ES-I3 (cell line): Measurements from ENCODE around the gene RAB15.

Experiments used
- H3K36me3 ChIP-seq: 2 replicates; pipeline ENCODE4 v1.6.1; 2013; ENCODE audit warnings: mild to moderate bottlenecking, low read length, control low read depth, moderate library complexity; ENCODE audit not compliant: insufficient read depth
- H3K4me1 ChIP-seq: 2 replicates; pipeline ENCODE4 v1.6.1; 2013; ENCODE audit warnings: mild to moderate bottlenecking, control low read depth, low read length; ENCODE audit not compliant: insufficient read depth
- H3K9ac ChIP-seq: 2 replicates; pipeline ENCODE4 v1.6.1; 2013; ENCODE audit warnings: low read depth, mild to moderate bottlenecking, low read length, moderate library complexity
- H3K9me3 ChIP-seq: 2 replicates; pipeline ENCODE4 v1.6.1; 2013; ENCODE audit warnings: mild to moderate bottlenecking, low read length, moderate library complexity; ENCODE audit not compliant: control insufficient read depth, insufficient read depth

The RAB15 gene

DNA sequence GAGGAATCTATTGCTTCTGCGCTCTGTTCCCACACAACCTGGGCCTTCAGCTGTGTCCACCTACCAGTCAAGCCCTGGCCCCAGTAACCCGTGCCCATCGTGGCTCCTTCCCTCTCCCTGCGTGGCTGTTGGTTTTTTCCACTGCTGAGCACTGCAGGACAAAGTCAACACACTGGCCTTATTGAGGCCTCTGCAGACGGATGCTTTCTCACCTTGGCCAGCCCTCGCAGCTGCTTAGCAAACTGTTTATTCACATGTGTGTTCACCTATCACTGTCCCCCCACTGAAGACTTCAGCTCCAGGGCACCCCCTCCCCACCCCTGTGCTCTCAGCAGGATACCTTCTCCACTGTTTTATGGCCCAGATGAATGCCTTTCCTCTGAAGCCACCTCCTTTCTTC, 16.8 kb downstream of the RAB15 start:
- Histone ChIP-seq H3K4me1 (peaks cover 30% of the 10 kb centered on the region), H3K9me3 (no peaks in the 10 kb centered on the region), H3K9ac (no peak overlapping the region), H3K36me3 (no peaks in the 10 kb centered on the region; the same call in 1 of the 2 replicates)

DNA sequence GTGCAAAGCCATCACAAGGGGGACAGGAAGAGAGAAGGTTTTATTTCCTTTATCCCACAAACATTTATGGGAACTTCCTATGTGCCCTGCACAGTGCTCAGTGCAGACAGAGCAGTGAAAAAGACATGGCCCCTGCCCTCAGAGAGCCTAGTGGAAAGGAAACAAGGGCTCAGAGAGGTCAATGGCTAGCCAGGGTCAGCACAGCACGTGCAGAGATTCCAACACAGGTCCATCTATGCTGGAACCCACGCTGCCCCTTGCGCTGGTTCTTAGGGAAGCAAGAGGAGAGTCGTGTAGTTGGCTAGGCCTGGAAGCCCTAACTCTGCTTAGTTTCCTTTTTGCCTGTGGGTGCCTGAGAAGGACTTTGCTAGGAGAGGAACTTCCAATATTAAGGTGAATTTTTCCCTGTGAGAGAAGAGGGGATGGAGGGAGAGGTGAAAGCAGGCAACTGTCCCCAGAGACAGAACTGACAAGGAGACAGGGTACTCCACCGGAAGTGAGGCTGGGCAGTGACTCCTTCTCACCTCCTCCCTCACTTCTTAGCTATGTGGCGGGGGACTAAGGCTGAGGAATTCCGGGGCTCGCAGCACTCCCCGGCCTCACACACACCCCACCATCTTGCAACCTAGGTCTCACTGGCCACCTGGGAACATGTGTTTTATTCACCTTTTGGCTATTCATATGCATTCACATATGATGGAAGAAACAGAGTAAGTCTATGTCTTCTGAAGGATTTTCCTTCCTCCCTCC, 17.5 kb downstream of the RAB15 start:
- no peaks in the 10 kb centered on the region; the same call in 1 of the 2 replicates for H3K36me3 ChIP-seq
- H3K9me3 ChIP-seq = no peaks in the 10 kb centered on the region
- H3K9ac ChIP-seq = no peak overlapping the region
- peaks cover 26% of the 10 kb centered on the region for H3K4me1 ChIP-seq

DNA sequence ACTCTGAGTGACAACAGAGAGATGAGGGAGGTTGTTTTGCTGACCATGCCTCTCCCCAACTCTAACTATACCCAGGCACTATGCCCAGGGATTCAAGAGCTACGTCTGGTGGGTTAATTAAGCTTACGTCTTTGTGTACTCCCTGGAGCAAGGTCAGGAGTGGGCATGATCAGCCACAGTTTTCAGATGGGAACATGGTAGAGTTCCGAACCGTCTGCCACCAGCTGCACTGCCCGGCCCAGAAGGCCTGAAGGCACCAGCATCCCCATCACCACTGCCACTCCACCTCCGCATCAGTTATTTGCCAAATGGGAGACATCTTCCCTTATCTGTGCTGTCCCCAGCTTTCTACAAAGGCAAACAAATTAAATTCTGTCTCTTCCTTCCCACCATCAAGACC, 18.5 kb downstream of the RAB15 start:
- no peak overlapping the region for H3K9ac ChIP-seq
- H3K36me3 ChIP-seq = no peaks in the 10 kb centered on the region; the same call in 1 of the 2 replicates
- no peaks in the 10 kb centered on the region for H3K9me3 ChIP-seq
- H3K4me1 ChIP-seq = peaks cover 26% of the 10 kb centered on the region

DNA sequence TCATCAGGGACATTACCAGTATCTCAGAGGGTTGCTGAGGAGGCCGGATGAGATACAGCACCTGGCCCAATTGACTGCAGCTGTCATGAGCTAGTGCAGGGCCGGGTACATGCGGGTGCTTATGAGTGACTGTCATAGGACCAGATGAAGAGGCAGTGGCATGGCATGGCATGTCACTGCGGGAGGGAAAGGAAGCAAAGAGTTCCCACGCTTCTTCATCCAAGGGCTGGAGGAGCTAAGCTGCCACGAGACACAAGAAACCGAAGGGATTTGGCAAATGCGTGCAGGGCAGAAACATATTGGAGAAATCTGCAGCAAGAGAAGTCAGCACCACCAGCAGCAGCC, 18.9 kb downstream of the RAB15 start:
- no peaks in the 10 kb centered on the region for H3K9me3 ChIP-seq
- H3K9ac ChIP-seq = no peak overlapping the region
- H3K4me1 ChIP-seq = peaks cover 26% of the 10 kb centered on the region
- no peaks in the 10 kb centered on the region; the same call in 1 of the 2 replicates for H3K36me3 ChIP-seq

DNA sequence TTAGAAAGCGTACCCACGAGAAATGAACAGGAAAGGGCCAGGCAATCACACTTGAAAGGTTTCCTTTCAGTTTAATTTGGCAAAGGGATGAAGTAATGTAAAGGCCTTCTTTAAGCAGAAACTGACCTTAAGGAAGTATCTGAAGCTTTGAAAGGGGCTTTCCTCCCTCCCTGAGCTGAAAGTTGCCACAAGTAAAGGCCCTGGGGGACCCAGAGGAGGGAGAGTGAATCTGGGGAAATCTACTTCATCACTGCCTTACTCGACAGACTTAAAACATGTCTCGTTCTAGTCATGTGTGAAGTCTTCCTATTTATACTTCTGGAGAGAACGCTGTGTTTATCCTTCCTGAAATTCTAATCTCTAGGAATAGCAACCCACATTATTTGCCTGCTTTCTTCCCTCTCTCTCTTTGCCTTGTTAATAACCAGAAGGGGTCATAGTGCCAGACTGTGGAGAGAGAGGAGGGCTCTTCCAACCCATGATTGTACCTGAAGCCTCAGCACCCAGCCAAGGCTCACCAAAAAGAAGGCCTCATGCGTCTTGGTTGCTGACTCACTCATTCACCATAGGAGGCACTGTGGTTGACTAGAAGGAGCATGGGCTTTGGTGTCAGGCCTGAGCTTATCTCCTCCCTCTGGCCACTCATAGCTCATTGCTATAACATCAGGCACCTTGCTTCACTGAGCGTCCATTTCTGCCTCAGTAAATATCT, 19.4 kb downstream of the RAB15 start:
- Histone ChIP-seq H3K9ac (no peak overlapping the region), H3K4me1 (peaks cover 26% of the 10 kb centered on the region), H3K36me3 (no peaks in the 10 kb centered on the region; the same call in 1 of the 2 replicates), H3K9me3 (no peaks in the 10 kb centered on the region)

DNA sequence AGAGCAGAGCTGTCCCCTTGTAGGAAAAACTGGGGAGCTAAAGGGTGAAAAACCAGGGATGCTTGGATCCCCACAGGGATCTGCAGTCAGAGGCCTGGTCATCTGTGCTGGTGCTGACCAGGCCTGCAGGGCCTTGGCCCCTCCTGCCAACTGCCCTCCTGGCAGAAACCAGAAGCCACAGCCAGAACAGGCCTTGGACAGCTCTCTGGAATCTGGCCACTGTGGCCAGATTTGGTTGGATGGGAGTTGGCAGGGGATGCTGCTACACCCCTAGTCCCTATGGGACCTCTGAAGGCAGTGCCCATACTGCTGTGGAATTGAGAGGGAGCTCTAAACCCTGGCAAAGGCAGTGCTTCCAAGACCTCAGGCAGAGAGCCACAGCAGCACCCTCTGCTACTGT, 20.4 kb downstream of the RAB15 start:
- Histone ChIP-seq H3K4me1 (peaks cover 20% of the 10 kb centered on the region), H3K36me3 (no peaks in the 10 kb centered on the region; the same call in 1 of the 2 replicates), H3K9ac (no peak overlapping the region), H3K9me3 (no peaks in the 10 kb centered on the region)

DNA sequence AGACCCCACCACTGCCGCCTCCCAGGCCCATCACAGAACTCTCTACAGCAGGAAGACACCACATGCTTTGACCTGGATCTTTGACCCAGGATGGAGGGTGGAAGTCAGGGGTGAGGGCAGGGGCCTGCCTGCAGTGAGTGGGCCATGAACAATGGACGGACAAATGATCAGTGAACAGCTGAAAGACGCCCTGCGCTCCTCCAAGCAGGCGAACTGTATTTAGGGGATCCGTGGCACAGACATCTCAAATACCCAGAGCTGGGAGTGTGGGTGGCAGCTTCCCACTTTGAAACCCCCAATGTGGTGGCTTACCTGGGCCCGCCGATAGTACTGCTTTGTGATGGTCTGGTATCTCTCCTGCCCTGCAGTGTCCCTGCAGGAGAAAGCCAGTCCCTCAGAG, 20.8 kb downstream of the RAB15 start:
- no peaks in the 10 kb centered on the region for H3K9me3 ChIP-seq
- H3K4me1 ChIP-seq = peaks cover 16% of the 10 kb centered on the region
- H3K36me3 ChIP-seq = no peaks in the 10 kb centered on the region; the same call in 1 of the 2 replicates
- no peak overlapping the region for H3K9ac ChIP-seq

DNA sequence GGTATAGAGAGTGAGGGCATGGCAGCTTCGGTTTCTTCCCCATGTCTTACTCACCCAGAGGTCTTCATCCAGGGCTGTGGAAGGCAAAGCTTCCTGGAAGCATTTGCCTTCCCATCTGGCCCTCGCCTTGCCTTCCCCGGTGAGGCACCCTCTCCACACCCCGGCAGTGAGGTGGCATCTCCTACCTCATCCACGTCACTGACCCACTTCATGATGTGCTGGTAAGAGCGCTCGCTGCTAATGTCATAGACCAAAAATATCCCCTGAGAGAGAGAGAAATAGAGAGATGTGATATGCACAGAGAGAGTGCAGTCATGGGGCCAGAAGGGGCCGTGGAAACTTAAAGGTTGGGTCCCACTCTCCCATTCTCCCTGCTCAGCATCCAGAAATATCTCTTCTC, 21.2 kb downstream of the RAB15 start:
- H3K9ac ChIP-seq = no peak overlapping the region
- peaks cover 12% of the 10 kb centered on the region for H3K4me1 ChIP-seq
- H3K9me3 ChIP-seq = no peaks in the 10 kb centered on the region
- H3K36me3 ChIP-seq = no peaks in the 10 kb centered on the region; the same call in 1 of the 2 replicates

DNA sequence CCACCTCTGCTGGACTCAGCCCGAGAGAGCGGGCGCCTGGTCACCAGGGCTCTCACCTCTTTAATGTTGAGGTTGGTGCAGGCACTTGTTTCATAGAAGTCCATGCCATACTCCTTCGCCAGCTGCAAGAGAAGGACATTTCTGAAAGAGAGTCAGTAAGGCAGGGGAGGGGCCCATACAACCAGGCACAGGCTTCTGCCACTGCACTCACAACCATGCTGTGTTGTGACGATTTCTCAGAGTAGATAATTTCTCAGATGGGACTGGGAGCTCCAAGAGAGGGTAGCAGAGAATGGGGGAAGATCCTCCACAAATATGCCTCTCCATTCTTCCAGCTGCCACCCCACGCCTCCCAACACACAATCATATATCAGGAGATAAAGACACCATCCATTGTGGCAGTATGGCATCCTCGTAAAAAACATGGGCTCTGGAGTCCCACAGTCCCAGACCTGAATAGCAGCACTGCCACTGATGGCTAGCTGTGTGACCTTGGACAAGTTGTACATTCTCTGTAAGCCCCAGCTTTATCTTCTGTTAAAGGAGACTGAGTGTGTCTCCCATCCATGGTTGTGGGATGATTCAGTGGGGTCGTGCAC, 23.4 kb downstream of the RAB15 start:
- Histone ChIP-seq H3K4me1 (peaks cover 8% of the 10 kb centered on the region; the same call in 1 of the 2 replicates), H3K36me3 (peaks cover 2% of the 10 kb centered on the region; the same call in 1 of the 2 replicates), H3K9ac (no peak overlapping the region), H3K9me3 (no peaks in the 10 kb centered on the region)

DNA sequence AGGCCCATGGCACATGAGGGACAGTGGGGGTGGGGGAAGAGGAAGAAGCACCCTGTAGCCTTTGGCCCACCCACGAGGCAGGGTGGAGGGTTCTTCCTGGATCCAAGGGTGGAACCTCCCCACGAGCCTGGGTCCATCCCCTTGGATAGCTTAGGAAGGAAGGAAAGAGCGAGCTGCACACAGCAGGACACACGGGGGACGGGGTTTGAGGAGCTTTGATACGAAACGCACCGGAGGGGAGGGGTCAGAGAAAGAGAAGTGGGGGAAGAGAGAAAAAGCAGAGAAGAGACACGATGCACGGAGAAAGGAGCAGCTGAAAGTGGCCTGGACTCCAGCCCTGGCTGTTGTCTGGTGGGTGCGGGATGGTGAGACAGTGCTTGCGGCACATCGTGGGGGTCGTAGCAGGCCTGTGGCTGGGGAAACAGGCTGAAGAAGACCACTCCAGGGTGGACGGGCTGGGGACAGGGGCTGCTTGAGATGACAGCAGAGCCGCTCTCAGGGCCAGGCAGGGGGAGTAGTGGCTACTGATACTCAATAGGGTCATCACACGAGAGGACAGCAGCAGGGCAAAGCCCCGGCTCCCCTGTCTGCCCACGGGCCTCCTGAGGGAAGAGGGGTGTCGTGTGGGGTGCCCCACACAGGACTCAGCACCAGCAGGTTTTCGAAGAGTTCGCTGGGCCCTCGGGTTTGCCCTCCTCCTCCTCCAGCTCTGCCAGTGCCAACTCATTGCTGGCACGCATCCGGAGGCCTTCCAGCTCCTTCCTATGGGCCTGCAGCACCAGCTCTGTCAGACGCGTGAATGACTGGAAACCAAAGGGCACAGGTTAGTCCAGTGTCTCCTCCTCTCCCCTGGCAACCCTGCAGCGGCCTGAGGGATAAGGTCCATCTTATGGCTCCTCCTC, 24.2 kb downstream of the RAB15 start:
- H3K36me3 ChIP-seq = peaks cover 2% of the 10 kb centered on the region; the same call in 1 of the 2 replicates
- no peak overlapping the region for H3K9ac ChIP-seq
- H3K4me1 ChIP-seq = peaks cover 7% of the 10 kb centered on the region; the same call in 1 of the 2 replicates
- no peaks in the 10 kb centered on the region for H3K9me3 ChIP-seq

DNA sequence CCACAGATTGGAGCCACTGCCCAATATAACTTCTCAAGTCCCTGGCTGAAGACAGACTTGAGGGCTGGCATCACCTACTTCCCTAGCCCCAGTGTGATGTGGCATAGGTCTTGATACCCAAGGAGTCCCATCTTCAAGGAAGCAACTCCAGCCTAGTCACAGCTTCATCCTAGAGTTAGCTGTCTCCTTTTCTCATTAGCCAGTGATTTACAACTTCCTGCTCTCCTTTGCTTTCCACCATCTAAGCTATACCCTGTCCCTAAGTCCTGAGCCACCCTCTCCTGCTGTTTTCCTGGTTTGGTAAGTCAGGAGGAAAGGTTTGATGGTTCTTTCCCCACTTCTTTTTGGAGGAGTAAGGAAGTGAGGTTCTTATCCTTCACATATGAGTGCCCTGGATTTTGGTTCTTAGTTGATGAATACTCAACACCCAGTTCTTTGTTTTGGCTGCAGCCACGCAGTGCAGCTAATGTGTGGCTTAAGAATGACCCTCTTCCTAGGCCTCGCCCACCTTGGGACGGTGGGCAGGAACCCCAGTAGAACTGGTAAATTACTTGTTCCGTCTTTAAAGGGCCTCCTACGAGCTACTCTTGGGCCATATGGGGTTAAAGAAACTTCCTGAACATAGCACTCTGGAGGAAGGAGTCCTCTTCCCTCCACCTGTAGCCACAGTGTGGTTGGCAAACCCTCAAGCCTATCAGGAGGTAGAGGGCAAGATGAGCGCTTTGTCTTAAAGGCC, 25.7 kb downstream of the RAB15 start:
- peaks cover 15% of the 10 kb centered on the region; the same call in 1 of the 2 replicates for H3K4me1 ChIP-seq
- H3K36me3 ChIP-seq = peaks cover 2% of the 10 kb centered on the region; the same call in 1 of the 2 replicates
- H3K9ac ChIP-seq = no peak overlapping the region
- no peaks in the 10 kb centered on the region for H3K9me3 ChIP-seq

DNA sequence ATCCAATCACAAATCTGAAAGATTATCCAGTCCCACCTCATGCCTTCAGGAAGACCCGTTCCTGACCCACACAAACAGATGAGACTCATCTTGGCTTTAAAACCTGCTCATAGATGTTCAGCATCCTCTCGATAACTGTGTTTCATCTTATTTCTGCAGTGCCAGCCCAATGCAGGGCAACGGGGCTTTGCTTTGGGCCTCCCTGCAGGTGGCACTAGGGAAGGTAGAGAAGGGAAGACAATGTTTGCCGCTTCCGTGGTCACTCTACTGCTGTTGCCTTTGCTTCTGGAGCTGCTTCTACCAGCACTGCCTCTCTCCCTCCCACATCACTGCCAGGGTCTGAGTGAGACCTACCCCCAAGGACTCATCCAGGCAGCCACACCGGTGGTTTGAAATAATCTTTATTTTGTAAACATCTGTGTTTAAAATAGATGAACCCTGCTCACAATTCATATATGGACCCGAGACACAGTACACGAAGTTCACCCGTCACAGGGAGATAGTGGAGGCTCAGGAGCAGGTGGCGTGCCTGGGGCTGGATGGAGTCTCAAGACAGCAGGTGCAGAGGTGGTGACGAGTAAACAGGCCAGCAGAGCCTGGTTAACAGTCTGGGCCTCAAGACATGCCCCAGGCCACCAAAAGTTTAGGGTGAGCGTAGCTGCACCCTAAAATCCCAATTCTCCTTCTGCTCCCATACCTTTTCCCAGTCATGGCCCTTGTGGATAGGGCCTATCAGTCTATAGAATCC, 26.5 kb downstream of the RAB15 start:
- H3K36me3 ChIP-seq = peaks cover 2% of the 10 kb centered on the region; the same call in 1 of the 2 replicates
- no peak overlapping the region for H3K9ac ChIP-seq
- H3K4me1 ChIP-seq = peaks cover 15% of the 10 kb centered on the region; the same call in 1 of the 2 replicates
- no peaks in the 10 kb centered on the region for H3K9me3 ChIP-seq

DNA sequence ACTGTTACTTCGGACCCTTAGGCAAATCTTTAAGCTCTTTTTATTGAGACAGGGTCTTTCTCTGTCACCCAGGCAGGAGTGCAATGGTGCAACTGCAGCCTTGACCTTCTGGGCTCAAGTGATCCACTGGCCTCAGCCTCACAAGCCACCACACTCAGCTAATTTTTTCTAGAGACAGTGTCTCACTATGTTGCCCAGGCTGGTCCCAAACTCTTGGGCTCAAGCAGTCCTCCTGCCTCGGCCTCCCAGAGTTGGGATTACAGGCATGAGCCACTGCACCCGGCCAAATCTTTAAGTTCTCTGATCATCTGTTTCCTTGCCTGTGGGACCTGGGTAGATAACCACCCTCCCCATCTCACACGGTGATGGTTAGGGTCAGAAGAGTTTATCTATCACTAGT, 27.3 kb downstream of the RAB15 start:
- peaks cover 2% of the 10 kb centered on the region; the same call in 1 of the 2 replicates for H3K36me3 ChIP-seq
- no peaks in the 10 kb centered on the region for H3K9me3 ChIP-seq
- H3K9ac ChIP-seq = no peak overlapping the region
- H3K4me1 ChIP-seq = peaks cover 15% of the 10 kb centered on the region; the same call in 1 of the 2 replicates
